ENCODE results near the gene ELMO2.

ELMO2 gene

DNA sequence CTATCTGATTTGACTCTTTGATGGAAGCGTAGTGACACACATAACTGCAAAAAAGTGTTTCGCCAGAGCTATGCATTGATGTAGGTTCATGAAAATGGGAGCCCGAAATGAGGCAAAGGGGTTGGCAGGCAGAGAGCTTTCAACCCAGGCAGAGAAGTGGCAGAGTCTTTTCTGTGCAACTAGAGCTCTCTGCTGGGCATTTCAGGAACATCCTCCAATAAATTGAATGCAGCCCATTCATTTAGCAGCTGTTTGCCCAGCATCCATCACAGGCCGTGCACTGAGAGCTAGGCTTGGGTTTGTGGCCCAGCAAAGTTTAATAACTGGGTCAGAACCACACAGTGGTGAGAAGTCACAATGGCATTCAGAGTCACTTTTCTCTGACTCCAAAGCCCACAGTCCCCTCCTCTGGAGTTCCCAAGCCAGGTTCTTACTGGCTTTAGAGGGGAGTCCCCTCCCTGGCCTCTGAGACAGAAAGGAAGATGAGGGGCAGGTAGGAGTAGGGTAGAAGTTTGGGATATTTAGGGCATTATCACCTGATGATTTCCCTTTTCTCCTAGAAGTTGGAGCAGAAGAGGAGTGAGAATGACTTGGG, 31.8 kb upstream of the ELMO2 start:
- H3K18ac ChIP-seq (ENCODE audit: low read length), result no peak overlapping the region
- no peak overlapping the region for H2AK5ac ChIP-seq (ENCODE audit: low read length)
- no peaks in the 10 kb centered on the region for H3K4me1 ChIP-seq (ENCODE audit: control insufficient read depth in 1 of 2, insufficient read depth in 2 of 2, low read length in 2 of 2)
- no peak overlapping the region for H3K27ac ChIP-seq (ENCODE audit: low read depth, low read length)
- H3K36me3 ChIP-seq (ENCODE audit: control insufficient read depth in 1 of 2, insufficient read depth in 2 of 2, low read length in 2 of 2), result no peaks in the 10 kb centered on the region
- no peak overlapping the region for H4K12ac ChIP-seq (ENCODE audit: low read depth, low read length)
- no peak overlapping the region for H2AFZ ChIP-seq (ENCODE audit: insufficient read depth, low read length, poor library complexity)
- H4K8ac ChIP-seq (ENCODE audit: low read depth, low read length), result no peak overlapping the region
- no peak overlapping the region for H3K4me3 ChIP-seq (ENCODE audit: low read depth, low read length)
- no peak overlapping the region for H3K4me2 ChIP-seq (ENCODE audit: low read length)
- no peaks in the 10 kb centered on the region for H3K27me3 ChIP-seq (ENCODE audit: insufficient read depth, low read length)
- no peak overlapping the region for H3K4ac ChIP-seq (ENCODE audit: low read depth, low read length)
- H3K79me2 ChIP-seq (ENCODE audit: control insufficient read depth, insufficient read depth, low read length, poor library complexity), result no peaks in the 10 kb centered on the region
- no CpG with 5 or more reads among the region's 4 CpGs for WGBS (ENCODE audit: extremely low coverage, insufficient coverage, insufficient read length)
- no peak overlapping the region for H3K14ac ChIP-seq (ENCODE audit: low read length)
- H3K23ac ChIP-seq (ENCODE audit: low read length), result no peak overlapping the region
- H3K9me3 ChIP-seq (ENCODE audit: insufficient read depth, low read depth, low read length), result no peaks in the 10 kb centered on the region
- no peaks in the 10 kb centered on the region for H3K79me1 ChIP-seq (ENCODE audit: low read length)
- peak in 1 of 2 donors; percentile 31 for DNase-seq
- no peak overlapping the region for H4K91ac ChIP-seq (ENCODE audit: low read depth, low read length)
- no peak overlapping the region for H2BK120ac ChIP-seq (ENCODE audit: insufficient read depth, low read length, poor library complexity)
- no peak overlapping the region for H2BK12ac ChIP-seq (ENCODE audit: low read length)
- H3K9ac ChIP-seq (ENCODE audit: low read length), result no peak overlapping the region
- H2BK5ac ChIP-seq (ENCODE audit: low read depth, low read length, poor library complexity), result no peak overlapping the region

DNA sequence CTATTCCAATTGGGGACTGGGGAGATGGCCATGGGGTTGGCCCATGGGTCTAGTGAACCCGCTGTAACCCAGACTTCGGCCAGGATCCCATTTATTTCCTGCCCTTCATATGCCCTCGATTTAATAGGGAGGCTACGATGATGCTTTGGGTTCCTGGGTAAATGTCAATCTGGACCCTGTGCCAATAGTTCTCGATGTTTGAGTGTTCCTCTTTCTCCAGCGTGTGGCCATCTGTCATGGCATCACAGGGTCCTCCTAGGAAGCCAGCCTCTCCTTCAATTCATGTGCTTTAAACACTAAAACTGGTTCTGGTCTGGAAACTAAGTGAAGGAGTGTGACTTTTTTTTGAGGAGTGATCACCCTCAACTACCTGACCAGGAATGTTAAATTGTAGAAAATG, 28.7 kb upstream of the ELMO2 start:
- no peak overlapping the region for H3K27ac ChIP-seq (ENCODE audit: low read depth, low read length)
- no peak overlapping the region for H4K12ac ChIP-seq (ENCODE audit: low read depth, low read length)
- no peak overlapping the region for H3K4me3 ChIP-seq (ENCODE audit: low read depth, low read length)
- no peak overlapping the region for H3K14ac ChIP-seq (ENCODE audit: low read length)
- no peak overlapping the region for H2BK120ac ChIP-seq (ENCODE audit: insufficient read depth, low read length, poor library complexity)
- no peak overlapping the region for H2BK12ac ChIP-seq (ENCODE audit: low read length)
- no peaks in the 10 kb centered on the region for H3K79me2 ChIP-seq (ENCODE audit: control insufficient read depth, insufficient read depth, low read length, poor library complexity)
- no peak overlapping the region for H2AFZ ChIP-seq (ENCODE audit: insufficient read depth, low read length, poor library complexity)
- H3K9me3 ChIP-seq (ENCODE audit: insufficient read depth, low read depth, low read length), result peaks cover 2% of the 10 kb centered on the region
- no peak overlapping the region for H3K4ac ChIP-seq (ENCODE audit: low read depth, low read length)
- H3K9ac ChIP-seq (ENCODE audit: low read length), result no peak overlapping the region
- H3K23ac ChIP-seq (ENCODE audit: low read length), result no peak overlapping the region
- H2BK5ac ChIP-seq (ENCODE audit: low read depth, low read length, poor library complexity), result no peak overlapping the region
- no peak overlapping the region for H4K91ac ChIP-seq (ENCODE audit: low read depth, low read length)
- no peak overlapping the region for H4K8ac ChIP-seq (ENCODE audit: low read depth, low read length)
- no peak overlapping the region for H3K18ac ChIP-seq (ENCODE audit: low read length)
- WGBS (ENCODE audit: extremely low coverage, insufficient coverage, insufficient read length), result no CpG with 5 or more reads among the region's 6 CpGs
- DNase-seq, result no peak
- no peak overlapping the region for H3K4me2 ChIP-seq (ENCODE audit: low read length)
- no peaks in the 10 kb centered on the region for H3K4me1 ChIP-seq (ENCODE audit: control insufficient read depth in 1 of 2, insufficient read depth in 2 of 2, low read length in 2 of 2)
- no peak overlapping the region for H2AK5ac ChIP-seq (ENCODE audit: low read length)
- no peaks in the 10 kb centered on the region for H3K79me1 ChIP-seq (ENCODE audit: low read length)
- H3K27me3 ChIP-seq (ENCODE audit: insufficient read depth, low read length), result no peaks in the 10 kb centered on the region
- H3K36me3 ChIP-seq (ENCODE audit: control insufficient read depth in 1 of 2, insufficient read depth in 2 of 2, low read length in 2 of 2), result no peaks in the 10 kb centered on the region

GRCh38 chr20:46434597-46434996, 28.2 kb upstream of the ELMO2 start:
- no peak overlapping the region for H3K18ac ChIP-seq (ENCODE audit: low read length)
- no peak overlapping the region for H3K4me2 ChIP-seq (ENCODE audit: low read length)
- no peak overlapping the region for H2AFZ ChIP-seq (ENCODE audit: insufficient read depth, low read length, poor library complexity)
- no peak for DNase-seq
- H3K27me3 ChIP-seq (ENCODE audit: insufficient read depth, low read length), result no peaks in the 10 kb centered on the region
- no peak overlapping the region for H2BK120ac ChIP-seq (ENCODE audit: insufficient read depth, low read length, poor library complexity)
- H2AK5ac ChIP-seq (ENCODE audit: low read length), result no peak overlapping the region
- H4K91ac ChIP-seq (ENCODE audit: low read depth, low read length), result no peak overlapping the region
- no peak overlapping the region for H4K12ac ChIP-seq (ENCODE audit: low read depth, low read length)
- H3K36me3 ChIP-seq (ENCODE audit: control insufficient read depth in 1 of 2, insufficient read depth in 2 of 2, low read length in 2 of 2), result no peaks in the 10 kb centered on the region
- H3K14ac ChIP-seq (ENCODE audit: low read length), result no peak overlapping the region
- H3K79me2 ChIP-seq (ENCODE audit: control insufficient read depth, insufficient read depth, low read length, poor library complexity), result no peaks in the 10 kb centered on the region
- no peak overlapping the region for H3K23ac ChIP-seq (ENCODE audit: low read length)
- no peak overlapping the region for H3K4ac ChIP-seq (ENCODE audit: low read depth, low read length)
- H3K9me3 ChIP-seq (ENCODE audit: insufficient read depth, low read depth, low read length), result peaks cover 2% of the 10 kb centered on the region
- no peak overlapping the region for H3K9ac ChIP-seq (ENCODE audit: low read length)
- no peak overlapping the region for H2BK12ac ChIP-seq (ENCODE audit: low read length)
- no peaks in the 10 kb centered on the region for H3K79me1 ChIP-seq (ENCODE audit: low read length)
- no peak overlapping the region for H2BK5ac ChIP-seq (ENCODE audit: low read depth, low read length, poor library complexity)
- H3K4me1 ChIP-seq (ENCODE audit: control insufficient read depth in 1 of 2, insufficient read depth in 2 of 2, low read length in 2 of 2), result no peaks in the 10 kb centered on the region
- H3K4me3 ChIP-seq (ENCODE audit: low read depth, low read length), result no peak overlapping the region
- no peak overlapping the region for H3K27ac ChIP-seq (ENCODE audit: low read depth, low read length)
- no peak overlapping the region for H4K8ac ChIP-seq (ENCODE audit: low read depth, low read length)

DNA sequence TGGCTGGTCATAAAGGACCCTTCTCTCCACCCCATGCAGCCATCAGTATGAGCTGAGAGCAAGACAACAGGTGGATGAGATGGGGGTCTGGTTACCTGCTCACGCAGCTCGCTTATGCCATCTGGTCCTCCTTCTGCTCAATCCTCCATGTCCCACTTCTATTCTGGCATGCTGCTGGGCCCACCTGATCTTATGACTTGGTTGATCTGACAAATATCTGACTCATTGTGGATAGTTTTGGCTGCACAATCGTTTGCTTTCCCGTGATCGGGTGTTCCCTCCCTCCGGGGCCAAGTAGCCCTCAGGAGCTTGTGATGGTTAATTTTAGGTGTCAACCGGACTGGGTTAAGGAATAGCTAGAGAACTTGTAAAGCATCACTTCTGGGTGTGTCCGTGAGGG, 26.6 kb upstream of the ELMO2 start:
- H2BK120ac ChIP-seq (ENCODE audit: insufficient read depth, low read length, poor library complexity), result no peak overlapping the region
- H3K79me2 ChIP-seq (ENCODE audit: control insufficient read depth, insufficient read depth, low read length, poor library complexity), result no peaks in the 10 kb centered on the region
- H3K23ac ChIP-seq (ENCODE audit: low read length), result no peak overlapping the region
- no peaks in the 10 kb centered on the region for H3K27me3 ChIP-seq (ENCODE audit: insufficient read depth, low read length)
- H3K4me3 ChIP-seq (ENCODE audit: low read depth, low read length), result no peak overlapping the region
- H3K18ac ChIP-seq (ENCODE audit: low read length), result no peak overlapping the region
- no peaks in the 10 kb centered on the region for H3K4me1 ChIP-seq (ENCODE audit: control insufficient read depth in 1 of 2, insufficient read depth in 2 of 2, low read length in 2 of 2)
- no peak overlapping the region for H2AK5ac ChIP-seq (ENCODE audit: low read length)
- no peak overlapping the region for H3K4ac ChIP-seq (ENCODE audit: low read depth, low read length)
- H3K9me3 ChIP-seq (ENCODE audit: insufficient read depth, low read depth, low read length), result peaks cover 2% of the 10 kb centered on the region
- no peak overlapping the region for H3K27ac ChIP-seq (ENCODE audit: low read depth, low read length)
- H2BK12ac ChIP-seq (ENCODE audit: low read length), result no peak overlapping the region
- no peak overlapping the region for H4K8ac ChIP-seq (ENCODE audit: low read depth, low read length)
- DNase-seq, result no peak
- H3K36me3 ChIP-seq (ENCODE audit: control insufficient read depth in 1 of 2, insufficient read depth in 2 of 2, low read length in 2 of 2), result no peaks in the 10 kb centered on the region
- no peak overlapping the region for H3K4me2 ChIP-seq (ENCODE audit: low read length)
- no peak overlapping the region for H4K12ac ChIP-seq (ENCODE audit: low read depth, low read length)
- H2AFZ ChIP-seq (ENCODE audit: insufficient read depth, low read length, poor library complexity), result no peak overlapping the region
- no peak overlapping the region for H2BK5ac ChIP-seq (ENCODE audit: low read depth, low read length, poor library complexity)
- WGBS (ENCODE audit: extremely low coverage, insufficient coverage, insufficient read length), result no CpG with 5 or more reads among the region's 8 CpGs
- H3K79me1 ChIP-seq (ENCODE audit: low read length), result no peaks in the 10 kb centered on the region
- H4K91ac ChIP-seq (ENCODE audit: low read depth, low read length), result no peak overlapping the region
- H3K9ac ChIP-seq (ENCODE audit: low read length), result no peak overlapping the region
- H3K14ac ChIP-seq (ENCODE audit: low read length), result no peak overlapping the region

Measured in trophoblast cell (in vitro differentiated cells and primary cell).